HG03354 (cell line): ENCODE data around the gene SMAD2.
"Not testable (repeated sequence)": the region's sequence is repeated elsewhere in the genome, so short reads cannot be mapped to it uniquely, and the experiment has no call there.

Experiments used
- ATAC-seq: cut with Tn5 transposase; IDR thresholded peaks from one replicate; pipeline ENCODE4 v1.9.1; 2021; ENCODE audit warnings: mild to moderate bottlenecking; ENCODE audit not compliant: unreplicated experiment, poor library complexity, severe bottlenecking

The SMAD2 gene

DNA sequence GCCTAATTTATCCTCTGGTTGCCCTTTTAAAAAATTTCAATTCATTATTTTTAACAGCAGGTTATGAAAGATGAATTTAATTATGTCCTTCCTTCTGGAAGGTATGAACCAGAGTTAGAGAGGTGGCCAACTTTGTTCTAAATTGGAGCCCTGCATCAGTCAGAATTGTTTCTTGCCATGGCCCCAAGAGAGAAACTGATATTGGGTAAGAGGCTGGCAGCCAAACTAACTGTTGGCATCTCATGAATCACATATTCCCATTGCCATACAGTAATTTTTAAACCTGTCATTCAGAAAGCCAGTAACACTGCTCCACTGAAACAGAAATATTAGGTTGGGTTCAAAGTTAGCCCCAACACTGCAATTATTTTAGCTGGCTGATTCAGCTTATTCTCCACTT is 67.4 kb downstream of the SMAD2 start:
- no peak for ATAC-seq

DNA sequence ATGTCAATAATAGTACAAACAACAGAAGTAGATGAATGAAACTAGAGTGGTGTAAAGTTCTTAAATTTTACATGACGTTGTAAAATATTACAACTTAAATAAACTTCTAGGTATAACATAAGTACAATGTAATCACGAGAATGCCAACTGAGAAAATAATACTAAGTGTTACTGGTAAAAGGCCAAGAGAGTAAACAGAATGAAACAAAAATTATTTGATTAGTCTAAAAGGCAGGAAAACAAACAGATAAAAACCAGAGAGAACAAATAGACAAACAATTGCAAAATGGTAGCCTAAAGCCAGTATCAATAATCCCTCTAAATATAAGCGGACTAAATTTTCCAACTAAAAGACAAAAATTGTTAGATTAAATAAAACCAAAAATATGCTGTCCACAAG is 71.9 kb downstream of the SMAD2 start:
- ATAC-seq, result no peak

DNA sequence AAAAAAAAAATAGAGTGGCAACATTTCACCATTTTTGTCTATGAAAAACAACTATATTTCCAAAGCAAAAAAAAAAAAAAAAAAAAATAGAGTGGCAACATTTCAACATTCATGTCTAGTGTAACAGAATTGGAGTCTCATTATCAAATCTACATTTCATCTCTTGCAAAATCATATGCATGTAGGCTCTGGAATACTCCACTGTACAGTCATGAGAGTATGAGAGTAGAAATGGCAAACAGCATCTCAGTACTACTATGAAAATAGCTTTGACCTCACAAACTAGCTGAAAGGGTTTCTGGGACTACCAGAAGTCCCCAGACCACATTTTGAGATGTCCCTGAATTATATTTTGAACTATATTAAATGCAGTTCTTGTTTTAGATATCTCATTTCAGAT is 82.8 kb downstream of the SMAD2 start:
- no peak for ATAC-seq

DNA sequence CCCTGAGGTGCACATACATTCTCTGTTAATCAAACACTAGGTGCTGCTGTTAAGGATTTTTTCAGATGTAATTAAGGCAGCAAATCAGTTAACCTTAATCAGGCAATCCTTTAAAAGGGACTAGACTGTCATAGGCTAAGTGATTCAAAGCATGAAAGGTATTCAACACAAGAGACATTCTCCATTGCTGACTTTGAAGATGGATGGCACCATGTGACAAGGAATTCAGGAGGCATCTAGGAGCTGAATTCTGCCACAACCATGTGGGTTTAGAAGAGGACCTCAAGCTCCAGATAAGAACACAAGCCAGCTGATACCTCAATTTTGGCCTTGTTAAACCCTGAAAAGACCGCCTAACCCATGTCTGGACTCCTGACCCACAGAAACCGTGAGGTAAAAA is 84.0 kb downstream of the SMAD2 start:
- no peak for ATAC-seq

DNA sequence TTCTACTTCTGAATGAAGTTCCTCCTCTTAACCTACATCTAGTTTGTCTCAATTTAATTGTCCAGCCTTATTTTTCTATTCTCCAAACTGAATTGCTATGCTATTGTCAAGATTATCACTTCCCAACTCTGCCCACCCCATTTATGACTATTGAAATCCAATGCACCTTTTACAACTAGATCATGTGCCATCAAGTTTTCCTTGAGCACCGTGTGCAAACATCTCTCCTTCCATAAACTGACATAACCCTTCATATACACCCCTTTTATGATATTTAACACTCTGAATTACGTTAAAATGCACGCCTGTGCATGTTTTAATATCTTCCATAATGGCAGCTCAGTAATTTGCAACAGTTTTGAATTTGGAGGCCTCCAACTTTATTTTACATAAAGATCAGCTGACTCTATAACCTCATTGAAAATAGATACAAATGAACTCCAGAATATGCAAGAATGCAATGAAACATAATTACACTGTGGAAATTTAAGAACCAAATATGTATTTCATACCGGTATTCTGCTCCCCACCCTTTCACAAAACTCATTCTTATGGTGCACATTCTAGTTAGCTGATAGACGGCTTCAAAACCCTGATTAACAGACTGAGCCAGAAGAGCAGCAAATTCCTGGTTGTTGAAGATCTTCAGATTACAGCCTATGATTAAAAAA is 85.5 kb downstream of the SMAD2 start:
- no peak for ATAC-seq

DNA sequence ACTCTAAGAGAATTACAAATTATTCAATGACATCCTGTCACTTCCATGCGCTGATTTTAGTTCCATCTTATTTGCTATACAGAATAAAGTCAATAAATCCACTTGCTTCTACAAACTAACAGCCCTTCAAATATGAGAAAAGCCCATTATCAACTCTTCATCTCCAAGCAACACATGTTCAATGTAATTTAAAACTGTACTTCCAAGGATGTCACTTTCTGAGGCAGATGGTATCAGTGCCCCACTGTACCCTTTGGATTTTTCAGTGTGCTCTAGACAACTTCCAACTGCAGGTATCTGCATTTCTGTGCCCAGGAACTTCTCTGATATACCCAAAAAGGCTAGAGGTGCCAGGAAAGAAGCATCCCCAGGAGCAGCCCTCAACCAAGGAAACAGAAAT is 87.6 kb downstream of the SMAD2 start:
- no peak for ATAC-seq

DNA sequence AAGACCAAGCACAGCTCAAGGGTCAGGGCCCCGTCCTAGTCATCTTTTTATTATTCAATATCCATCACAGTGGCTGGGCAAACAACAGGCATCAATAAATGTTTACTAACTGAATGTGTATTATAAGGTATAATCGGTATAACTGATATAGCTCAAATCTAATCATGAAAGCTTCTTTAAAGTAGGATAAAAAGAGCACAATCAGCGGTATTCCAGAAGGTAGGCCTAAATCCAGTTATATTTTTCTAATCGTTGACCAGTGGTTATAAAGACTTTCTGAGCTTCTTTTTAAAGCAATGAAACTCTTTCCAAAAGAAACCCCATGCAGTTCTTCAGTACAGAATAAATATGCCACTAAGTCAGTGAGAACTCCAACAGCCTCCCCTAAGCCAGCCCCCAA is 92.1 kb downstream of the SMAD2 start:
- no peak for ATAC-seq

DNA sequence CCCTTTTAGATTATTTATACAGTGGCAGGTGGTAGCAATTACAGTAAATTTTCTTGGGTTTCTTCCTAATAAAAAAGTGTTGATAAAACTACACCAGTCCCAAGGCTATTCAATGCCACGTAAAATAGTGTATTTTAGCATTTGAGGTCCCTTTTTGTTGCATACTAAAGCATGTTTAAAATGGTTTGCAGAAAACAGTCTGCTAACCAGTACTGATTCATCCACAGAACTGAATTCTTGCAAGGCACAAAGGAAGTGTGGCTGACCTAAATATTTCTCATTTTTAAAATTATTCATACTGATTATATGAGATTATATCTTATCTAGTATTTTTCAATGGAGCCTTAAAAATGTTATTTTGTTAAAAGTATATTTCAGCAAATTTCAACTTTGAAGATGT is 98.1 kb downstream of the SMAD2 start:
- ATAC-seq, result no peak

DNA sequence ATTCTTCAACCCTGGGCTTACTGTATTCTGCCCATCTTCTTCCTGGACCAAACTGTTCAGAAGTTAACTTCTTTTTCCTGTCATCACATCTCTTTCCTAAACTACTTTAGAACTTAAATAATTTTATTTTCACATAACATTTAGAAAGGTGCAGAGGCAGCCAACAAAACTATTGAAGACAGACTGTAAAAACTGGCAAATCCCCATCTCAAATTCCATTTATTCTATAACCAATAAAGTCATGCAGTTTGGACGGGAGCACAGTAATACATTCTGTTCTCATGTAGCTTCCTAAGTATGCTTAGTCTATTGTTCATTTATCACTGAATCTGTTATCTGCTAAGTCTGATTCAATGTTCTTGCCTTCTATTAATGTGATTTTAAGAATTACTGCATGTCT is 99.1 kb downstream of the SMAD2 start:
- no peak for ATAC-seq

DNA sequence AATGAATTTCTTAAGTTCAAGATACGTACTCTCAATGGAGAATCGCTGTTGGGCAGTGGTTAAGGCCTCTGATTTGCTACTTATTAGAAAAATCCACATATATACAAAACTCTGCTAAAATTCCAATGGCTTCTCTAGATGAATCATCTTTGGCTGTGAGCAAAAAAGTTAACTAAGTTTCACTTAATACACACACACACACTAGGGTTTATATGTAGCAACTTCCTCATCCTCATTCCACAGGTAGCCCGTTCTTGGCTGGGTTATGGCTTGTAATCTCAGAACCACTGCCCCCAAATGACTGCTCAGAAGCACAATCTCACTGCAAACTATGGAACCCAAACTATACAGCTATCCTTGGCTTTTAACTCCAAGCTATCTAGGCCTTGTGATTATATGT is 99.7 kb downstream of the SMAD2 start:
- no peak for ATAC-seq

DNA sequence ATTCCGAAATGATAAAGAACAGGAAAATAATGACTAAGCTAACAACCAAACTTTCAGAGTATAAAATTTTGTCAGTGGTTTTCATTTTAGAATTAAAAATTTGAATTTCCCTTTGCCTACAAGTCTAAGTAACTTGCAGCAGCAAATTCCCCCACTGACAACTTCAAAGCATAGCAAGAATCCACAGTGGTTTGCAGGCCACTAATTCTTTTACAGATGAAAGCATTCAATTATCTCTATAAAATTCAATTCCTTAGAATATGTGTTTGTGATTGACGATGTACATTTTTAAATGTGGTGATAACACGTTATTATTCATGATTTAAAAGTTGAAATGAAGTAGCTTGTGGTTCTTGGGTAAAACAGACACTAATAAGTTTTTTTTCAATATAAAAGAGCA is 100.6 kb downstream of the SMAD2 start:
- ATAC-seq, result no peak

DNA sequence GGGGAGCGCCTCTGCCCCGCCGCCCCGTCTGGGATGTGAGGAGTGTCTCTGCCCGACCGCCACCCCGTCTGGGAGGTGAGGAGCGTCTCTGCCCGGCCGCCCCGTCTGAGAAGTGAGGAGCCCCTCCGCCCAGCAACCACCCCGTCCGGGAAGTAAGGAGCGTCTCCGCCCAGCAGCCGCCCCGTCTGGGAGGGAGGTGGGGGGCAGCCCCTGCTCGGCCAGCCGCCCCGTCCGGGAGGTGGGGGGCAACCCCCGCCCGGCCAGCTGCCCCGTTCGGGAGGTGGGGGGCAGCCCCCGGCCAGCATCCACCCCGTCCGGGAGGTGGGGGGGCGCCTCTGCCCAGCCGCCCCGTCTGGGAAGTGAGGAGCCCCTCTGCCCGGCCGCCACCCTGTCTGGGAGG is 102.4 kb downstream of the SMAD2 start:
- not testable (repeated sequence) for ATAC-seq

DNA sequence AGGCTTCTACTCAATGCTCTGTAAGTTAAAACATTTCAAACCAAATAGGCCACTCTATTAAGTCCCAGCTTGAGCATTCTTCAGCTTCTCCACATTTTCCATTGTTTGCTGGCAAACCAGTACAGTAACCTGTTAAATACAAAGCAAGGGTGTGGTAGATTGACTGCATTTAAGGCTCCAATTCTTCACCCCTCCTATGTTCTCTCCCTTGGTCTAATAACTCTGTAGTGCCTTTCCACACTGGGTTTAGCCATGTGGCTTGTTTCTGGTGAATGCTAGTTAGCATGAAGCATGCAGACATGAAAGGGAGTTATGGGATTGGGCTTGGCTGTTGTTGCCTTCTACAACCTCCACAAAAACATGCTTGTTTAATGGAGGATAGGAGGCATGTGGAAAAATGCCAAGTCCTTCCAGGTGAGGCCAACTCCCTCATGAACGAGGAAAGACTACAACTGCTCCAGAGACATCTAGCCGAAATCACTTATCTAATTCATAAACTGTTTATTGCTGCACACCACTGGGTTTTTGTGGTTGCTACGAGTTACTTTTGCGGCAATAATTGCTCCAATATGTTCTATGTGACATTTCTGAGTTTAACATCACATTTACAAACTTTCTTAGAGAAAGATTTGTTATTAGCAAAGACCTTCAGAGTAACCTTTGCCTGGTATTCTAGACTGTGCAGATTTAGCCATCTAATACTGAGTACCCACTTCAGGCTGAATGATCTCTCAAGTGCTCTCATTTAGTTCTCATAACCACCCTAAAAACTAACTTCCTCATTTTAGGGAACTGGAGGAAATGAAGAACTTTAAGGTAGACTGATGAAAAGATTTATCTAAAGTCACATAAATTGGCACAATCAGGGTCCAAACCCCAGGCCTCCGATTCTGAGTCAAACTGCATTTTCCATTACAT is 104.0 kb downstream of the SMAD2 start:
- no peak for ATAC-seq

DNA sequence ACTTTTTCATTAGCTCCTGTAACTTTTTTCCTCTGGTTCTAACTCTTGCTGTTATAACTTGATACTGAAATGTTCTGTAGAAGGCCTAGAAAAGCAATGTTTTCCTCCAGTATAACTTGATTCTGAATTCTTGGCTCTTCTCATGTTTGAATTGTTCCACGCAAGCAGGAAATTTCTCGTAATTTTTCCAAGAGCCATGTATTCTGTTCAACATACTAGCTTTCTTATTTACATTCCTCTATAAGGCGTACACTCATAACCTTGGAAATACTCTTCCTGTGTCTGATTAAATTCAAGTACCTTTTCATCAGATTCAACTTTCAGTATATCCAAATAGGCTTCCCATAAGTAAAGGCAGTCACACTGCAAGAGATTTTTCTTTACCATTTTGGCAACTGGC is 109.1 kb downstream of the SMAD2 start:
- no peak for ATAC-seq

DNA sequence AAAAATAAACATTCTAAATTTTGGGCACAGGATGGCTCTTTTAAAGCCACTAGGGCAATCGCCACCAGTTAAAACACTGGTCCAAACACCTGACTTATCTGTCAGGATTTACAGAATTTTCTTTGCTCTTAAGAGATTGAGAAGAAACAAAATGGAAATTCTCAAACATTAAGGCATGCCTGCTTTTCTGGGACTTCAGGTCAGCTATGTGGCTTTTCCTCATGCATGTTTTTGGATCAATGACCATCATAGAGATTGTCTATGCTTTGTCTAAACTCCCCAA is 112.7 kb downstream of the SMAD2 start:
- ATAC-seq, result no peak

DNA sequence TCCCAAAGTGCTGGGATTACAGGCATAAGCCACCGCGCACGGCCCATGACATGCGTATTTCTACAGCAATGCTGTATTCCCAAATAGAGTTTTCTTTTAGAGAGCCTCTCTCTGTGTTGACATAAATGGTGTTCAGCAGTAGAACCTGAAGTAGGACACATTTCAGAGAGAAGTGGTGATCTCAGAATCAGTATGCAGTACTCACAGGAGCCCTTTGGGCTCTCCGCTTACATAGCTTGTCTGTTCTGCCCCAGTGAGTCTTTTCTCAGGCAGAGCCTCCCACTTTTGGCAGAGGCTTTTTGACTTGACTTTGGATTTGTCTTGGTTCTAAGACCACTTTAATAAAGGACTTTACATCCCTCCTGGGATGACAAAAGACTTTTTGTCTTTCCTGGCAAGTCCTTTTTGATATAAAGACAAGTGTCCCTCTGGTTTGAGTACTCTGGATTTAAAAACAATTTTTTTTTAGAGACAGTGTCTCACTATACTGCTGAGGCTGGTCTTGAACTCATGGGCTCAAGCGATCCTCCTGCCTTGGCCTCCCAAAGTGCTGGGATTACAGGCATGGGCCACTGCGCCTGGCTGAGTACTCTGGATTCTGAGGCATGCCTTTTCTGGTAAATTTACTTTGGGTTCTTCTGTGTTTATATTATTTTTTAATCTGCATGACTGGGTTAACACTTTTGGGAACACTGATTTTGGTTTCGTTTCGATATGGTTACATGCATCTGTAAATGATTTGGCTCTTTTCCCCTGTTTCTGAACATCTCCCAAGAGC is 113.3 kb downstream of the SMAD2 start:
- ATAC-seq, result no peak

DNA sequence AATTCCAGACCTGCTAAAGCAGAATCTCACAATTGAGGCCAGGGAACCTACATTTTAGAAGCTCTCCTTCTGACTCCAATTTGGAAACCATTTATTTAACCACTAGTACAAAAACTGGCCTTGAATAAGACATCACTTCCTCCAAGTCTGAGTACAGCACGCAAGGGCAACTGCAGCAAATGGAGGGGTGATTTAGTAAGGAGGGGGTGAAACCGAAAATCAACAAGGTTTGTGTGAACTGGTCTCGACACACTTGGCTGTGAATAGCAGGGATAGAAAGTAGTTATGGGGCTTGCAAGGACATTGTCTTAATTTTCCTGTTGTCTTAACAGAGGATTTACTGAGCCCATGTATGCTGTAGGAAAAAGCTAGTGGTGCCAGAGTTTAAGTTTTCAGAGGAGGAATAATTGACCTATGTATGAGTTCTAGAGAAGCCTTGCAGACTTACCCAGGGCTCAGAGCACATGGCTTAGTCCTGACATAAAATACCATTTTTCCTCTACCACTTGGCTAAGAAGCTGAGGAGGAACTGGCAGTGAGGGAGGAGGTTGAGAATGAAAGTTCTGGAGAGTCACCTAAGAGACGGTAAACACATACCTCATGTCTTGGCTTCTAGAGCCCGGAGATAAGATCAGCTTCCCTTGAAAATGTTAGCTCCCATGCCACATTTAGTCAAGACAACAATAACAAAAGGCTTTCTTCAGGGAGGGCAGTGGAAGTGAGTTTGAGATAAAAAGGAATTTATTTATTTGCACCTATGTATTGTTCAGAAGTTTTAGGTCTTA is 114.8 kb downstream of the SMAD2 start:
- ATAC-seq, result no peak

DNA sequence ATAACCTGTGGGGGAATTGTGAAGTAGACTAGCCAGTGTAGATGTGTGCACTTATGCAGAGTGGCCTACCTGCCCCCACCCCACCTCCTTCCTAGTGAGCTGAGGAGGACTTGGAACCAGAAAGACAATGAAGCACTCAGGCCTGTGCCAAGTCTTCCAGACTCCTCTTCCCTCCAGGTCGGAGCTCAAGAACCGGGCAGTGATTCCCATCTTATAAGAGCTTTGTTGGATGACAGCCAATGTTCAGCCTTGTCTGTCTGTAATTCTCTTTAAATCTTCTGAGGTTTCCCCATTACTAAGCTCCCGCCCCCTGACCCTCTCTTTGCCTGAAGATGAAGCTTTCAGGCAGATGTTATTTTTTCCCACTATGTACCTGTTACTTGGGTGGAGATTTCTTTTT is 121.0 kb downstream of the SMAD2 start:
- ATAC-seq, result no peak

DNA sequence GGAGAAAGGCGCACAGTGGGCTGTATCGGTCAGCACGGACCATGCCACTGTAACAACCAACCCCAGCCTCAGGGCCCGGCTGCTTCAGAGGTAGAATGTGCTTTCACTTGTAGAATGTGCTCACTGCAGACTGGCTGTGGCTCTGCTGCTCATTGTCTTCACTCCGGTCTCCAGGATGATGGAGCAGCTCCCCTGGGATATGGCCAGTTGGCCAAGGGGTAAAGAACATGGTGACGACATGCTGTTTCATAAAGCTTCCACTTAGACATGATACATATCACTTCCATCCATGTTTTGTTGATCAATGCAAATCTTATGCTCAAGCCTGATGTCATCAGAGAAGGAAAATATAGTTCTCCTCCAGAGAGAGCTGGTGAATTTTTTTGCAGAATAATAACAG is 127.7 kb downstream of the SMAD2 start:
- no peak for ATAC-seq

DNA sequence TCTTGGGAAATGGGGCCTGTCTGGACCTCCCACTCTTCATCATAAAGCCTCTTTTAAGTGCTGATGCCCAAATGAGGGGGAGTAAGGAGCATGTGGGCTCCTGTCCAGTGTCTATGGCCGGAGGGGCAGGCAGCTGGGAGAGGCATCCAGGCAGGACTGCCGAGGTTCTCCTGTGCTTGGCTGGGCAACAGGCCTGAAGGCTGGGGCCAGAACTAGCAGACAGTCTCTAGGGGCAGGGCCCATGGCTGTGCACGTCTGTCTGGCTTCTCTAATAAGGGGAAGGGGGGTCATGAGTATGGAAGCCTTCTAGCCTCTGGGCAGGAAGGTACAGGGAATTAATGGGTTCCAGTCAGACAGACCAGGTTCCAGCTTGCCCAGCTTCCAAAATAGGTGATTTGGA is 128.6 kb downstream of the SMAD2 start:
- ATAC-seq, result no peak
